WTC11 (cell line): ENCODE measurements around the gene HLCS.

ENCODE experiments used
- CTCF ChIP-seq: fragments of 200-600 bp; IDR thresholded peaks from 2 replicates; pipeline ENCODE4 v1.8.0; 2022; ENCODE audit warnings: antibody characterized with exemption
- TP53 ChIP-seq: sonication (generic); formaldehyde crosslinking; IDR thresholded peaks from 2 replicates; pipeline ENCODE4 v1.8.1; 2023; ENCODE audit warnings: mild to moderate bottlenecking, missing genetic modification reagents

DNA sequence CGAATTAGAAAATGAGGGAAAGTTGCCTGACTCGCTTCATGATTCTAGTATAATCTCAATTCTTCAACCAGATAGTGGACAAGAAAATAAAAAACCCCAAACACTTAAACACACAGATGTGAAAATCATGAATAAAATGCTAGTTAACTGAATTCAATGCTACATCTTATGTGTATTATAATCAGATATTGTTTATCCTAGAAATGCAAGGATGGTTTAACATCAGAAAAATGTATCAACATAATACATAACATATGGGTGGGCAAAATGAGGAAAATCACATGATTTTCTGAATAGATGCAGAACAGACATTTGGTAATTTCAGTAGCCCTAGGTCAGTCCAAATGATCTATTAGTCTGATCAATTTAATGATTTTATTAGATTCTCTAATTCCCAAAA, 170.4 kb downstream of the HLCS start:
- TF ChIP-seq CTCF: no peak
- TF ChIP-seq TP53 (CRISPR knock-in tag): no peak
